Activated naive CD4-positive, alpha-beta T cell treated with anti-CD3 and anti-CD28 coated beads, Interleukin-2, amount 10 ng/mL, durations not matched to agents 7 days and 5 days (primary cell): ENCODE results near the gene MAP4K3.

Experiments
- CTCF ChIA-PET: fragments of 350-600 bp; sonication (Branson Sonifier 250); formaldehyde crosslinking; loops from one replicate; lab custom pipeline; 2021; ENCODE audit warnings: antibody characterized with exemption; lab: Charles Lee
- DNase-seq: peaks from one replicate; pipeline ENCODE4 v3.0.0-alpha.2; 2020
- H3K27ac Mint-ChIP-seq: one replicate; pipeline ENCODE4 v1.8.0; 2021; ENCODE audit warnings: mild to moderate bottlenecking, moderate library complexity, mixed read lengths
- H3K27me3 Mint-ChIP-seq: one replicate; pipeline ENCODE4 v1.8.0; 2021; ENCODE audit warnings: mild to moderate bottlenecking, mixed read lengths
- H3K36me3 Mint-ChIP-seq: one replicate; pipeline ENCODE4 v1.8.0; 2021; ENCODE audit warnings: mixed read lengths
- H3K4me1 Mint-ChIP-seq: one replicate; pipeline ENCODE4 v1.8.0; 2021; ENCODE audit warnings: mixed read lengths
- H3K4me3 Mint-ChIP-seq: one replicate; pipeline ENCODE4 v1.8.0; 2021; ENCODE audit warnings: mild to moderate bottlenecking, moderate library complexity, mixed read lengths
- H3K9me3 Mint-ChIP-seq: one replicate; pipeline ENCODE4 v1.8.0; 2021; ENCODE audit warnings: mixed read lengths

Gene MAP4K3

DNA sequence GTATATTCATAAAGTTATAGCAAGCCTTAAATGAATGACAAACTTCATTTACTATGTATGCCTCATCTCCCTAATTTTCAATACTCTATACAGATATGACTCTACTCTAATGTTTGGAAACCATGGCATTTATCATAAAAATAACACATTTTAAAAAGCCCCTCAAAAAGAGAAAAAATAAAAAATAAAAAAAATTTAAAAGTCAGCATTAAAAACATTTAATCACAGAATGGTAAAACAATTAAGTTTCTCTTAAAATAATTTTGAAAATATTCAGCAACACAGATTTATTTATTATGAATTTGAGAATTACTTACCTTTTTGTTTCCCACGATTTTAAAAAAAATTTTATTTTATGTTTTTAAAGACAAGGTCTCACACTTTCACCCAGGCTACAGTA, 128.3 kb downstream of the MAP4K3 start:
- no peaks in the 10 kb centered on the region for H3K36me3 Mint-ChIP-seq
- no peaks in the 10 kb centered on the region for H3K4me1 Mint-ChIP-seq
- H3K4me3 Mint-ChIP-seq = no peak overlapping the region
- H3K9me3 Mint-ChIP-seq = no peaks in the 10 kb centered on the region
- H3K27me3 Mint-ChIP-seq = no peaks in the 10 kb centered on the region
- DNase-seq = no peak
- CTCF ChIA-PET = no interaction called here
- H3K27ac Mint-ChIP-seq = no peak overlapping the region

DNA sequence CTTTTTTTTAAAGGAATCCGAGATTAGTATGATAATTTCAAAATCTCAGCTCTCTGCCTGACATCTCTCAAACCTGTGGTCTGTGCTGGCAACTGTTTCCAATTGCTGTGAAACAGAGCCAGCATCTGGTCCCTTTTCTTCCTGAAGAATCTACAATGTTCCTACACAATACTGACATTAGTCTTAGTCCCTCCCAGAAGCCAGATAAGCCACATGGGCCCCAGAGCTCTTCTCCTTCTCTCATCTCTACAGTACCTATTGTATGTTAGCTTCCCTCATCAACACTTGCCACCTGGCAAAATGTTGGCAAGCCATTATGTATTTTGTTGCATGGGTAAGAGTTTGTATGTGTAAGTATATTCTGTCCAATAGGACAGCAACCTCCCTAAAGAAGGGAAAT, 130.5 kb downstream of the MAP4K3 start:
- Mint-ChIP-seq H3K4me3 (no peak overlapping the region), H3K27ac (no peak overlapping the region), H3K9me3 (no peaks in the 10 kb centered on the region), H3K27me3 (no peaks in the 10 kb centered on the region), H3K36me3 (no peaks in the 10 kb centered on the region), H3K4me1 (no peaks in the 10 kb centered on the region)
- no peak for DNase-seq
- CTCF ChIA-PET = no interaction called here

DNA sequence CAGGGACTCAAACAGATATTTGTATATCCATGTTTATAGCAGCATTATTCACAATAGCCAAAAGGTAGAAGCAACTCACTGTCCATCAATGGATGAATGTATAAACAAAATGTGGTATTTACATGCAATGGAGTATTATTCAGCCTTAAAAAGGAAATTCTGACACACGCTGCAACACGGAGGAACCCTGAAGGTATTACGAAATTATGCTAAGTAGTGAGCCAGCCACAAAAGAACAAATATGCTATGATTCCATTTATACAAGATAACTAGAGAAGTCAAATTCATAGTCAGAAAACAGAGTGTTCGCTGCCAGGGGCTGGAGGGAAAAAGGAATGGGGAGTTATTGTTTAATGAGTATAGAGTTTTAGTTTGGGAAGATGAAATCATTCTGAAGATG, 132.4 kb downstream of the MAP4K3 start:
- DNase-seq = no peak
- Mint-ChIP-seq H3K27me3 (no peaks in the 10 kb centered on the region), H3K4me1 (no peaks in the 10 kb centered on the region), H3K27ac (no peak overlapping the region), H3K4me3 (no peak overlapping the region), H3K9me3 (no peaks in the 10 kb centered on the region), H3K36me3 (no peaks in the 10 kb centered on the region)
- CTCF ChIA-PET = no interaction called here

DNA sequence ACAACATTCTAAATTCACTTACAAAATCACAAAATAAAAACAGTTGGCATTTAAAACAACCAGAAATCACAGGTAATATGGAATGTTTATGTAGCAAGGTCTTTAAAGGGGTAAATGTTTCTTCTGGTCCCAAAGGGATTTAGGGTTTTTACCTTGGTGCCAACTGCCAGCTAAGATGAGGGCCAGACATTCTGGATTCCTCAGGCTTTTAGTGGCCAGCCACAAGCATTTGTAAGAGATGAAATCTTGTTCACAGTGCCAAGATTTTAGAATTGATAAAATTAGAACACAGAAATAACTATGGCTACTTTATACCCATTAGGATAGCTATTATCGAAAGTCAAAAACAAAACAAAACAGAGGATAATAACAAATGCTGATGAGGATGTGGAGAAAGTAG, 132.9 kb downstream of the MAP4K3 start:
- H3K27ac Mint-ChIP-seq = peak overlapping the region; percentile 2

DNA sequence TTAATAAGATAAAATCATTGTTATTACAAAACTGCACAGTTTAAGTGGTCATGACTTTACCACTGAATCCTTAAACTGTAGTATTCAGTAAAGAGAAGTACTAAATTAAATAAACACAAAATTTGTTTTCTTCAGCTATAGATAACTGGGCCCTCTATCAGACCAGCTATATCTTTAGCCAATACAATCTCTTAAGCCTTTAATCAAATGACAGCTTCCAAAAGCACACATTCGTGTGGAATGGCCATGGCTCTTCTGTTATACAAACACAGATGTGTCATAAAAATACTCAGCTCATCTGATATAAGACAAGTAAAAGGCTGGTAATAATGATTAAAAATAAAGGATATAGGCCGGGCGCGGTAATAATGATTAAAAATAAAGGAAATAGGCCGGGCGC, 135.7 kb downstream of the MAP4K3 start:
- CTCF ChIA-PET = no interaction called here
- no peaks in the 10 kb centered on the region for H3K36me3 Mint-ChIP-seq
- H3K9me3 Mint-ChIP-seq = no peaks in the 10 kb centered on the region

More for the DNA sequence above, 132.9 kb downstream of the MAP4K3 start:
- no peak for DNase-seq
- no peaks in the 10 kb centered on the region for H3K36me3 Mint-ChIP-seq
- no peaks in the 10 kb centered on the region for H3K9me3 Mint-ChIP-seq
- CTCF ChIA-PET = no interaction called here
- no peaks in the 10 kb centered on the region for H3K4me1 Mint-ChIP-seq
- no peaks in the 10 kb centered on the region for H3K27me3 Mint-ChIP-seq
- H3K4me3 Mint-ChIP-seq = no peak overlapping the region

DNA sequence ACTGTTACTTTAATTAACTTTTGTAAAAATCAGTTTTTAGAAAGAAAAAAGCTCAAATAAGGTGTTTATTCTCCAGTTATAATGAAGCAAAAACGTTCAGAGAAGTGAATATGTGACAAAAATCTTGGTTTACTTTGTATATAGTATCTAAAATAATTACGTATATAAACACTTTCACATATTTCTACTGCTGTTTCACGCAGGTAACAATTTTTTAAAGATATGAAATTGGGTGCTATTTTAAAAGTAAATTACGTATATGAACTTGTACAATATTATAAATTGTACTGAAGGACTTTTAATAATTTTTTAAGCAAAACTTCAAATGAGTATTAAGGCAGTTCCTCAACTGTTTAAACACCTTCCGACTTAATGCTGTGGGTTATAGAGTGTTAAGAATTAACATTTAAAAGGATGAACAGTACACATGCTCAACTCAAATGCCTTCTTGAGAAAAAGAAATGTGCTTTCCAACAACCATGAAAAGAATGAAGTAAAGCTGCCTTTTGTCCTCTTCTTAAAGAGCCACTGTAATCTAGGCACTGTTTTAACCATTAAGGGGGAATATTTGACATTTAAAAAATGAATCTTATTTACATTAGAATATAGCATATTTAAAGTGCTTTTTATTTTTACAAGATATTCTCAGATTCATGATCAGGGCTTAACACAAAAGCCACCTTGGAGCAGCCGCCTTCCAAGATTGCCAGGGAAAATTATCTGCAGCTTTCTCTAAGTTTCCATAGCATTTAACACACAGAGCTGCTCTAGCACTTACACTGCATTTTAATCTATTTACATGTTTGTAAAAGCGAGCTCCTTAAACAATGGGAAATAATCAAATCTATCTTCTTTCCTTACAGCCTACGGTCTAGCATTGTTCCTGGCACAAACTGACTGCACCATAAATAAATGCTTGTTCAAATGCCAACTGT, 136.8 kb downstream of the MAP4K3 start:
- no peak for DNase-seq
- Mint-ChIP-seq H3K27me3 (no peaks in the 10 kb centered on the region), H3K9me3 (no peaks in the 10 kb centered on the region), H3K4me3 (no peak overlapping the region), H3K36me3 (no peaks in the 10 kb centered on the region), H3K4me1 (no peaks in the 10 kb centered on the region), H3K27ac (no peak overlapping the region)
- CTCF ChIA-PET = no interaction called here

More for the DNA sequence above, 135.7 kb downstream of the MAP4K3 start:
- Mint-ChIP-seq H3K27me3 (no peaks in the 10 kb centered on the region), H3K27ac (no peak overlapping the region), H3K4me1 (no peaks in the 10 kb centered on the region), H3K4me3 (no peak overlapping the region)
- no peak for DNase-seq

DNA sequence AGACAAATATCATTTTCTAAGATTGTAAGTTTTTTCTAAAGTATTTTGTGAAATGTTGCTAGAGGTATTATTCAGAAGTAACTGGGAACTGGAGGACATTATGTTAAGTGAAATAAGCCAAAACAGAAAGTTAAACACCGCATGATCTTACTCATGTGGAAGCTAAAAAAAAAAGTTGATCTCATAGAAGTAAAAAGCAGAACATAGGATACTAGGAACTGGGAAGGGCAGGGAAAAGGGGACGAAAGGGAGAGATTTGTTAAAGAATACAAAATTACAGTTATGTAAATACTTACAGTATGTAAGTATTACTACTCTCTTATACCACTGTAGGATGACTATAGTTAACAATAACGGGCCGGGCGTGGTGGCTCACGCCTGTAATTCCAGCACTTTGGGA, 146.7 kb downstream of the MAP4K3 start:
- no peaks in the 10 kb centered on the region for H3K9me3 Mint-ChIP-seq
- no peak for DNase-seq
- CTCF ChIA-PET = no interaction called here

DNA sequence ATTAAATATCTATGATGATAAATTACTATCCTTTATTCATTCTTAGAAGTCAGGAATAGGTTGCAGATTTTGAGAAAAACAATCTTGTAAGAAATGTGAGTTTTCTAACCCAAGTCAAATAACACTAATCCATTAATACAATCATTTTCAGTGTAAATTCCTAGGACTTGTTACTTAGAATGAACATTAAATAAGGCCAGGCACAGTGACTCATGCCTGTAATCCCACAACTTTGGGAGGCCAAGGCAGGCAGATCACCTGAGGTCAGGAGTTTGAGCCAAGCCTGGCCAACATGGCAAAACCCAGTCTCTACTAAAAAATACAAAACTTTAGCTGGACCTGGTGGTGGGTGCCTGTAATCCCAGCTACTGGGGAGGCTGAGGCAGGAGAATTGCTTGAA, 147.5 kb downstream of the MAP4K3 start:
- Mint-ChIP-seq H3K36me3 (peaks cover 4% of the 10 kb centered on the region), H3K4me1 (no peaks in the 10 kb centered on the region), H3K27ac (no peak overlapping the region), H3K27me3 (no peaks in the 10 kb centered on the region), H3K9me3 (no peaks in the 10 kb centered on the region), H3K4me3 (no peak overlapping the region)
- no peak for DNase-seq
- CTCF ChIA-PET = no interaction called here

More for the DNA sequence above, 146.7 kb downstream of the MAP4K3 start:
- Mint-ChIP-seq H3K36me3 (peaks cover 4% of the 10 kb centered on the region), H3K4me1 (no peaks in the 10 kb centered on the region), H3K27ac (no peak overlapping the region), H3K27me3 (no peaks in the 10 kb centered on the region), H3K4me3 (no peak overlapping the region)

DNA sequence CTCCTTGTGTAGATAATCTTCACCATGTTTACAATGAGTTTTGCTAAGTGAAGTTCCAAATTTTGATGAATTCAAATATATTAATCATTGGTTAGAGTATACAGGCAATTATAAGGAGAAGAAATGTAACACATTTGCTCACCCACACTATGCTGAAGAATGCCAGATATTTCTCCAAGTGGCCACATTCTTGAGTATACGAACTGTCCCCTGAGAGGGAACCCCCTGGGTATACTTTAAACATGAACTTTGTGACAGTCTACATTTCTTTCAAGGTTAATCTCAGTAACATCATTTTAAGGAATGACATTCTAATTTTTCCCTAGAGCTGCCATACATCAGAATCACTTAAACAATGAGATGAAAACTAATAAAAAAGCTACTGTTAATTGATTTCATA, 153.5 kb downstream of the MAP4K3 start:
- H3K36me3 Mint-ChIP-seq = peaks cover 4% of the 10 kb centered on the region
- H3K4me1 Mint-ChIP-seq = no peaks in the 10 kb centered on the region
- no peak for DNase-seq
- H3K27me3 Mint-ChIP-seq = no peaks in the 10 kb centered on the region
- no peak overlapping the region for H3K27ac Mint-ChIP-seq
- H3K4me3 Mint-ChIP-seq = no peak overlapping the region
- CTCF ChIA-PET = interaction anchor here (0.7 kb wide), 1 partner anchor 148 kb away, joined by 3 read pairs; no protein-coding TSS in a partner anchor
- H3K9me3 Mint-ChIP-seq = no peaks in the 10 kb centered on the region

DNA sequence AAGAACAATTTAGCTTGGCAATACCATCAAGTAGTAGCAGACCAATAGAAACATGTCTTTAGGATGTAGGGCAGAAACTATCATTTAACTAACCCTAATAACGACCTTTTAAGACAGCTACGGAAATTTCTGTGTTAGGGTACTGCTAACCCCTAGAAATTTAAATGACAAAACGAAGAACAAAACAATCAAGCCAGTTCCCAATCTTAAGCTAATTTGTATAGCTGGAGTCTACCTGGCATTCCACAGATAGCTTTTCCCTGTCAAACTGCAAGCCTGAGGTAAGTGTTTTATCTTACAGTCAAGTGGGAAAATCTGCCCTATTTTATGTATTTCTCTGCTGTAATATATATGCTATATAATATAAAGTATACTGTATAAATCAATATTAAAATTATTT, 155.7 kb downstream of the MAP4K3 start:
- H3K9me3 Mint-ChIP-seq = no peaks in the 10 kb centered on the region
- no peaks in the 10 kb centered on the region for H3K27me3 Mint-ChIP-seq
- H3K4me1 Mint-ChIP-seq = no peaks in the 10 kb centered on the region
- H3K4me3 Mint-ChIP-seq = no peak overlapping the region
- CTCF ChIA-PET = no interaction called here
- H3K36me3 Mint-ChIP-seq = peaks cover 10% of the 10 kb centered on the region
- DNase-seq = no peak
- no peak overlapping the region for H3K27ac Mint-ChIP-seq

DNA sequence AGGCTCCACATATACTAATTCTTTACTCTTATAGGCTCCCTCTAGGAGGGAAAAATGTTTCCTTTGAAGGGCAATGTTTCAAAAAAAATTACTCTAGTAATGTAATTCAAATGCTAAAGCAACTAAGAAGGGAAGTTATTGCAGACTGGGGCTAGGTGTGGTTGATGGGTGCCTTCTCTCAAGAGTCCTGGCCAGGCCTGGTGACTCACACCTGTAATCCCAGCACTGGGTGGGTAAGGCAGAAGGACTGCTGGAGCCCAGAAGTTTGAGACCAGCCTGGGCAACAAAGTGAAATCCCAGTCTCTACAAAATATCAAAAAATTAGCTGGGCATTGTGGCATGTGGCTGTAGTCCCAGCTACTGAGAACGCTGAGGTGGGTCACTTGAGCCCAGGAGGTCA, 162.1 kb downstream of the MAP4K3 start:
- Mint-ChIP-seq H3K27ac (no peak overlapping the region), H3K27me3 (no peaks in the 10 kb centered on the region), H3K9me3 (no peaks in the 10 kb centered on the region), H3K36me3 (peaks cover 8% of the 10 kb centered on the region), H3K4me3 (no peak overlapping the region), H3K4me1 (no peaks in the 10 kb centered on the region)
- DNase-seq = no peak
- CTCF ChIA-PET = no interaction called here

DNA sequence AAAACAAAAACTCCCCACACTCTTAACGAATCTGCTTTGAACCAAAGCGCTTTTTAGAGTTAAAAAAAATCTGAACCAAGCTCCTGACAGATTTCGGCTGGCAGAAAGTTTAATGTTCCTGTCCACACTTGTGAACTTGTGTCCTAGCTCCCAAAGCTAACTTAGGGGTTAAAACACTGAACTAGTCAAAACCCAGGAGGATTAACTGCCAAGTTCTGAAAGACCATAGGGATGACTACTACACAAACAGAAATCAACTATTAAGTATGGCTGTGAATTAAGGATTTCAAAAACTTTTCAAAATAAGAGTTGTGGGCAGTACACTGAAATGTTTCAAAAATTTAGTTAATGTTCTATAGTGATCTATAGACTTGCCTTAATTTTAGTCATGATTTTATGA, 167.1 kb downstream of the MAP4K3 start:
- Mint-ChIP-seq H3K27ac (no peak overlapping the region), H3K9me3 (no peaks in the 10 kb centered on the region), H3K27me3 (no peaks in the 10 kb centered on the region), H3K4me3 (no peak overlapping the region), H3K36me3 (peaks cover 3% of the 10 kb centered on the region), H3K4me1 (peaks cover 15% of the 10 kb centered on the region)
- no peak for DNase-seq
- CTCF ChIA-PET = no interaction called here

DNA sequence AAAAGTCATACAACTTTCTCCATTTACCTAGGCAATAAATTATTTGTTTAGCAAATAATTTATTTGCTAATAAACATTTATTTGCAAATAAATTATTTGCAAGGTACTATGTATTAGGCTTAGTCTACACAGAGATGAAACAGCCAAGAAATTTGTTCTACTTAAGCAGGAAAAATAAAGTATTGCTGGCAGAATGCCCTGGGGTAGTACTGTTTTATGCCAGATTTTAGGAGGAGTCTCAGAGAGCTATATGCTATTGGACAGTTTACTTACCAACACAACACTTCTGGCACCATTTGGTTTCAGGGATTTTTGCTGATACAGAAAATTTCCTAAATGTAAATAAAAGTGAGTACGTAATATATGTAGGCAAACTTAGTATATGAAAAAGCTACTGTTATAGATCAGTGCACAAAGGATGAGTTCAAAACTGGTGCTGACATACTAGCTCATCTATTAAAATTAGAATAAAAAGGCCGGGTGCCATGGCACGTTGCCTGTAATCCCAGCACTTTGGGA, 170.1 kb downstream of the MAP4K3 start:
- H3K9me3 Mint-ChIP-seq = no peaks in the 10 kb centered on the region
- no peak for DNase-seq
- H3K36me3 Mint-ChIP-seq = peaks cover 7% of the 10 kb centered on the region

DNA sequence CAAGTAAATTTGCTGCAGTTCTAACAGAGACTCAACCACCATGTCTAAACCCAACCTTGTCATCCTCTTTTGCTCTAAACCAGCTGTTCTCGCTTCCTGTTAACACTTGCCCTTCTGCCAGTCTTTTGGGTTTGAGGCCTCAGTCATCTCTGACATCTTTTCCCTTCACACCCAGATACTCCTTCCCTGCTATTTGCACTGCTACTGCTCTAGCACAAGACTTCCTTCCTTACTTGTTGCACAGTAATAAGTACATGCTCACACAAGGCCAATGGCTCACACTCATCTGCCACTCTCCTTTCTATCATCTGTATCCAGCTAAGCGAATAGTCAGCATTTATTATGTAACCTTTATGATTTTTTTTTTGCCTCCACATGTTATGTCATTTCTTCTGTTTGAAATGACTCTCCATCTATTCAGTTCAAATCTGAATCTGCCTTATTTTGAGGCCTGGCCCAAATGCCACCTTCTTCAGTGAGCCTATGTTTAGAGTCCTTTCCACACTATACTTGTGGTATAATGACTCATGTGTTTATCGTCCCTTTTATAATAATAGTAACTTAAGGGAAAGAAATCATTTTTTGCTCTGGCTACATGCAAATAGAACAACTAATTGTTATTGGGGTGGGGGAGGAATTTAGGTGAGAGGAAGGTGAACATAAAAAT, 170.8 kb downstream of the MAP4K3 start:
- no peak overlapping the region for H3K4me3 Mint-ChIP-seq
- peak; percentile 25 for DNase-seq
- no peaks in the 10 kb centered on the region for H3K9me3 Mint-ChIP-seq
- peaks cover 7% of the 10 kb centered on the region for H3K36me3 Mint-ChIP-seq
- no peaks in the 10 kb centered on the region for H3K27me3 Mint-ChIP-seq
- H3K4me1 Mint-ChIP-seq = peaks cover 25% of the 10 kb centered on the region
- CTCF ChIA-PET = no interaction called here
- H3K27ac Mint-ChIP-seq = peak overlapping the region; percentile 6

More for the DNA sequence above, 170.1 kb downstream of the MAP4K3 start:
- peaks cover 25% of the 10 kb centered on the region for H3K4me1 Mint-ChIP-seq
- no peak overlapping the region for H3K4me3 Mint-ChIP-seq
- CTCF ChIA-PET = no interaction called here
- no peaks in the 10 kb centered on the region for H3K27me3 Mint-ChIP-seq
- no peak overlapping the region for H3K27ac Mint-ChIP-seq
